Subcutaneous abdominal adipose tissue (tissue), 5 donors: Measurements from ENCODE around the gene MYOM3.

Experiments used
- H3K27ac ChIP-seq: one replicate; pipeline ENCODE4 v1.7.0; 2013; ENCODE audit warnings: low read depth, mild to moderate bottlenecking, inconsistent platforms, low read length, moderate library complexity
- H3K27me3 ChIP-seq, 5 donors: one replicate each; pipeline ENCODE4 v1.7.0; 2013; ENCODE audit warnings: low read length in 5 of 5, inconsistent platforms in 1 of 5; ENCODE audit not compliant: control insufficient read depth in 5 of 5, insufficient read depth in 4 of 5
- H3K36me3 ChIP-seq, 5 donors: one replicate each; pipeline ENCODE4 v1.7.0; 2013; ENCODE audit warnings: low read length in 5 of 5; ENCODE audit not compliant: control insufficient read depth in 5 of 5, insufficient read depth in 5 of 5
- H3K4me1 ChIP-seq, 5 donors: one replicate each; pipeline ENCODE4 v1.7.0; 2013; ENCODE audit warnings: low read length in 5 of 5, mild to moderate bottlenecking in 3 of 5, moderate library complexity in 1 of 5; ENCODE audit not compliant: control insufficient read depth in 5 of 5, insufficient read depth in 5 of 5
- H3K4me3 ChIP-seq, 5 donors: one replicate each; pipeline ENCODE4 v1.7.0; 2013; ENCODE audit warnings: low read length in 5 of 5, low read depth in 1 of 5
- H3K9ac ChIP-seq, 5 donors: one replicate each; pipeline ENCODE4 v1.7.0; 2013; ENCODE audit warnings: low read length in 5 of 5, mild to moderate bottlenecking in 4 of 5, moderate library complexity in 3 of 5
- H3K9me3 ChIP-seq, 5 donors: one replicate each; pipeline ENCODE4 v1.7.0; 2013; ENCODE audit warnings: low read length in 5 of 5; ENCODE audit not compliant: control insufficient read depth in 5 of 5
- donor health status: healthy.
- donor health status: healthy.
- donor health status: healthy.
- donor health status: healthy.
- donor health status: healthy.

The MYOM3 gene

DNA sequence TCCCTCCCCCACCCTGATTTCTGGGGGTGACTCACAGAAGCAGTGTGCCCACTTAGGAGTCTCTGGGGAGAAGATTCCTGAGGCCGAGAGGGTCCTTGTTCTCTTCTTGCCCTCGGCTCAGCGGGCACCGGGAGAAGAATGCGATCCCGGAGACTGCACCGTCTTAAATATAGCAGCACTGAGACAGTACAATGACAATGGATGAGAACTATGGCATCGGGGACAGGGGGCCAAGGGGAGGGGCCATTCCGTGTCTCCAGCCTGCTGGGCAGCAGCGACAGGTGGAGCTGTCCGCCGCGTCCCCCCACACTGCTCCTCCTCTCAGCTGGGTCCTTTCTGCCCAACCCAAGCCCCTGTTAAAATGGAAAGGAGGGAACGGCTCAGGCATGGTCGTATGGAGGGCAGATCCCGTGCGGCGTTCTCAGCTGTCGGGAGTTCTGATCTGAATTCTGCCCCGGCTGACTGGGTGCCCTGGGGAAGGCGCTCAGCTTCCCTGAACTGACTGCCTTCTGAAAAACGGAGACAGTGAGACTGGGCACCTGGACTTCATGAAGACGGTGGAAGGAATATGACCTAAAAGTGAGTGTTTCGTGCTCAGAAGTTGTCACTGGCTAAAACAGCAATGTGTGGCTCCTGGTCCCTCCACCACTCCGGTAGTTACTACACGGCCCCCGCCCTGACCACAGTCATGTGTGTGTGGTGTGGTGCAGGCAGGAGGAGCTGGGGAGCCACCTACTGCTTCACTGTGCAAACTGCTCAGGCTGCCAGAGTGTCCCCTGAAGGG is at the start of gene MYOM3:
Gene MYOM3, minus strand, starts transcription at position 140 of the 784 bp plus-strand sequence. CDS start 3,499 bp downstream, outside the sequence.
- Histone ChIP-seq H3K36me3 (no peaks in the 10 kb centered on the region), H3K27me3 (peaks cover 0 to 25% (median 7%) of the 10 kb centered on the region in 5 donors), H3K9me3 (no peaks in the 10 kb centered on the region), H3K4me3 (peak within 1 kb of the TSS; percentile 4 to 48 (median 38)), H3K27ac (no peak within 1 kb of the TSS), H3K9ac (peak within 1 kb of the TSS in 1 of 5 donors; percentile 41), H3K4me1 (peaks cover 2 to 38% (median 30%) of the 10 kb centered on the region in 5 donors)

DNA sequence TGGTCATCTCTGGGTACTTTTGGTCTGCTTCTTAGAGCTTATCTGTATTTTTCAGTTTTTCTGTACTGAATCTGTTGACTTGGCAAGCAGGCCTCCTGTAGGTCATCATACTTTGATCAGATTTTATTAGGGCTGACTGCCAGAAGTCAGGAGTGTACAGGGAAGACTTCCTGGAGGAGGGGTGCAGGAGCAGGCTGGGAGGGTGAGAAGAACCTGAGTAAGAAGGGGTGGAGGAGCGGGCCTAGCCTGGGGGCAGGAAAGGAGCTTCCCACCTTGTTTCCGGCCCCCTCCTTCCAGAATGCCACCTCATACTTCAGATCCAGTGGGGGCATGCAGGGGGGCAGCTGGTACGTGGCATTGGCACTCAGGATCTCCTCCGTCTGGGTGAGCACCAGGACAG is 49.3 kb upstream of the MYOM3 start:
- no peak overlapping the region for H3K4me3 ChIP-seq
- no peak overlapping the region for H3K9ac ChIP-seq
- H3K27me3 ChIP-seq: peaks cover 2 to 9% (median 7%) of the 10 kb centered on the region in 5 donors
- H3K4me1 ChIP-seq: no peaks in the 10 kb centered on the region
- H3K9me3 ChIP-seq: no peaks in the 10 kb centered on the region
- H3K36me3 ChIP-seq: no peaks in the 10 kb centered on the region
- no peak overlapping the region for H3K27ac ChIP-seq

DNA sequence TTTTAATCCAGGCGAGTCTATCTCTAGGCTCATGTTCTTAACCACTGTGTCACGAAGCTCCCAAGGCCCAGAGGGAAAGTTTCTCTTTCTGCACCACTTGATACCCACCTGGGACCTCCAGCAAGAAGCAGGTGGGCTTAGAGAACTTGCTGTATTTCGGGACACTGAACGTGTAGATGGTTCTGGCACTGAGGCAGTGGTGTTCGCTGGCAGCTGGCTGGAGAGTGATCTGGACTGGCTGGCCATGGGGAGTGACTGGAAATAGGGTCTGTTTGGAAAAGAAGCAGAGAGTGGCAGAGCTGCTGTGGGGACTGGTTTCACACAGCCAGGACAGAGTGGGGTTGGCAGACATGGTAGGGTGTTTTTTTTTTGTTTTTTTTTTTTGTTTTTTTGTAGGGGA is 47.4 kb upstream of the MYOM3 start:
- no peak overlapping the region for H3K9ac ChIP-seq
- no peaks in the 10 kb centered on the region for H3K9me3 ChIP-seq
- H3K4me1 ChIP-seq: no peaks in the 10 kb centered on the region
- H3K27me3 ChIP-seq: peaks cover 3 to 11% (median 7%) of the 10 kb centered on the region in 5 donors
- no peaks in the 10 kb centered on the region for H3K36me3 ChIP-seq
- no peak overlapping the region for H3K4me3 ChIP-seq
- H3K27ac ChIP-seq: no peak overlapping the region

DNA sequence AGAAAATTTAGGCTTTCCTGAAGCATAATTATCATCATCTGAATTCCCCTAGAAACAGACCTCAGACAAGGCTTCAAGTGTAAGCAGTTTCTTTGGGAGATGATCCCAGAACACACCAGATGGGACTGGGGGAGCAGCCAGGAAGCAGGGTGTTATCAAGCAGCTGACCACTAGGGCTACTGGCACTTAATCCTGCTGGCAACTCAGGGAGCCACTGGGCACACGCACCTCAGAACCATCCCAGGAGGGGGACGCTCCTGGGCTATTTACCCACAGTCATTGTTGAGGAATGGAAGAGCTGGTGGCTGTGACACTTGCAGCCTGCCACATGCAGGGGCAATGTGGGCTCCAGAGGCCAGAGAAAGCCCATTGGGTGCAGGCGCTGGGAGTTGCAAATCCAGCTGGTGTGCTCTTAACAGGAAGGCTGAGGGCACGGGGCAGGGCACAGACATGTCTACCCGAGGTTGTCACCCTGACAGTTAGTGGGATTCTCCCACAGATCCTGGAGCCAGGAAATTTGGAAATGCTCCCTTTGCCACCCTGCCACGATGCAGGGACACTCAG is 46.1 kb upstream of the MYOM3 start:
- Histone ChIP-seq H3K4me1 (no peaks in the 10 kb centered on the region), H3K4me3 (no peak overlapping the region), H3K9me3 (no peaks in the 10 kb centered on the region), H3K9ac (no peak overlapping the region), H3K27me3 (peaks cover 4 to 12% (median 7%) of the 10 kb centered on the region in 5 donors), H3K36me3 (no peaks in the 10 kb centered on the region), H3K27ac (no peak overlapping the region)

DNA sequence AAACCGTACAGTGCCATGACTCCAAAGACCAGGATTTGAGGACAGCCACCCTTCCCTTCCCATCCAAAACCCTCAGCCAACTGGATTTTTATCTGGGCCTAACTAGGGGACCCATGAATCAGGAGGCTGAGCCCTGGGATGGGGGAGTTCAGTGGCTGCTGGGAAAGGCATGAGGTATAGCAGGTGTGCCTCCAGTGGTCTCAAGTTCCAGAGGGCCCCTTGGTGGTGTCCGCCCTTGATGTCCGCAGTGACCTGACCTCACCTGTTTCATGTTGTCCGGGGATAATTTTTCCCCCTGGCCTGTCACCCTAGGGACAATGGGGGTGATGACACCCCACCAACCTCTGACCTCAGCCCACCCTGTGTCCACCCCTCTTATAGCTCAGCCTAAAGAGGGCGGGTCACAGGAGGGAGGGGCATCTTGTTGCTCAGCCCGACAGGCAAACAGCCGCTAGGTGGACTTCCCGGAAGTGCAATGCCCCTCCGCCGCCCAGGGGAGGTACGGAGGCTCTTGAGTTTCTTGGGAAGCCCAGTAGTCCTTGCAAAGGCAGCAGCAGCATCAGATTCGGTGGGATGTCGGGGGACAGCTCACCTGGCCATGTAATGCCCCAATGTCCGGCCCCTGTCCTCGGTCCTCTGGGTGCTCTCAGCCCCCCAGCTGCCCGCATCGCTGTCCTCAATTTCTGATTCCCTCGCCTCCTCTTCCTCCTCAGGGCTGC is 44.8 kb upstream of the MYOM3 start:
- no peaks in the 10 kb centered on the region for H3K4me1 ChIP-seq
- H3K36me3 ChIP-seq: no peaks in the 10 kb centered on the region
- peaks cover 7 to 22% (median 12%) of the 10 kb centered on the region in 5 donors for H3K27me3 ChIP-seq

DNA sequence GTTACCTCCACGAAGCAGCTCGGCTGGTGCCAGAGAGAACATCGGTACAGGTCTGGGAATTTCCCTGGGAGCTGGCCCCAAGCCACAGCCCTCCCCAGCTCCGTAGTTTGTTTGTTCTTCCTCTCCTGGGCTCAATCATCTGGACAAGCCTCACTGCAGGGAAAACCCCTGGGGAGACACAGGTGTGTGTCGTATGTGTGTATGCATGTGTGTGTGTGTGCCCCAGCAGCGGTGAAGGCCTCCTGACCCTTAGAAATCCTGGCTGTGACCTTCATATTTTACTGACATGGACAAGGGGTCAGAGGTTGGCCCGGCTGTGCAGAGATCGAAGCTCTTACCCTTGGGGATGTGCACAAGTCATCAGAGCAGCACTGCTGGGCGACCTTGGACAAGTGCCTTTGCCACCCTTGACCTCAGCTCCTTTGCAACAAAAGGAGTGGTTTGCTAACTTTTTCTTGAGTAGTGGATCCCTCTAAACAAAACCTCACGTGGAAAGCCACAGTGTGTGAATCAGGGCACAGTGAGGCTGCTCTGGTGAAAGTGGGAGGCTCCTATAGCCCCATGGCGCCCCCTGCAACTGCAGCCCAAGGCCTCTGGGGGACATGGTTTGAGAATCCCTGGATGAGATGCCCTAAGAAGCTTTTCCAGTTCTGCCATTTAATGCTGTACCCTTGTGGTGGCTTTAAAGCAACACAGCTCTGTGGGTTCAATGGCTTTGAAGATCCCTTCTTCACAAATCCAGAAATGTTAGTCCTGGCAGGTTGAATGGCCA is 43.3 kb upstream of the MYOM3 start:
- Histone ChIP-seq H3K9ac (no peak overlapping the region), H3K4me3 (no peak overlapping the region), H3K4me1 (peaks cover 0 to 7% (median 6%) of the 10 kb centered on the region in 5 donors), H3K9me3 (no peaks in the 10 kb centered on the region), H3K36me3 (no peaks in the 10 kb centered on the region), H3K27me3 (peaks cover 5 to 33% (median 24%) of the 10 kb centered on the region in 5 donors), H3K27ac (no peak overlapping the region)

More for the DNA sequence above, 44.8 kb upstream of the MYOM3 start:
- Histone ChIP-seq H3K4me3 (no peak overlapping the region), H3K9me3 (no peaks in the 10 kb centered on the region), H3K27ac (no peak overlapping the region), H3K9ac (no peak overlapping the region)

DNA sequence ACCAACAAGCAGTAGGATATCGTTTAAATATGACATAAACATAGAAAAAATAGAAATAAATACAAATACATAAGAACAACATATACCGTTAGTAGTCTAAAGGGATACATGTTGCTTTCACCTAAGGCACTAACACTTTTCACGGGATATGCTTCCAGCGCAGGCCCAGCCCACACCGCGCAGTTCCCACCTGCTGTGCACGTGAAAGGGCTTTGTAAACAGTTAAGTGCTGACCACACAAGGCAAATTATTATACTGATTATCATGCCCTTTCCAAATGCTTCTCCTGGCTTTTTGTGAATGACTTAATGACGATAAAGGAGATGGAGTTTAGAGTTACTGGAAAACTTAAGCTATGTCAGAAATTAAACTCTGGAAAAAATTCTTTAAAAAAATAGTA is 42.3 kb upstream of the MYOM3 start:
- Histone ChIP-seq H3K9ac (no peak overlapping the region), H3K27ac (no peak overlapping the region), H3K4me3 (no peak overlapping the region), H3K27me3 (peaks cover 5 to 41% (median 34%) of the 10 kb centered on the region in 5 donors), H3K9me3 (no peaks in the 10 kb centered on the region), H3K36me3 (no peaks in the 10 kb centered on the region), H3K4me1 (peaks cover 0 to 10% (median 9%) of the 10 kb centered on the region in 5 donors)

DNA sequence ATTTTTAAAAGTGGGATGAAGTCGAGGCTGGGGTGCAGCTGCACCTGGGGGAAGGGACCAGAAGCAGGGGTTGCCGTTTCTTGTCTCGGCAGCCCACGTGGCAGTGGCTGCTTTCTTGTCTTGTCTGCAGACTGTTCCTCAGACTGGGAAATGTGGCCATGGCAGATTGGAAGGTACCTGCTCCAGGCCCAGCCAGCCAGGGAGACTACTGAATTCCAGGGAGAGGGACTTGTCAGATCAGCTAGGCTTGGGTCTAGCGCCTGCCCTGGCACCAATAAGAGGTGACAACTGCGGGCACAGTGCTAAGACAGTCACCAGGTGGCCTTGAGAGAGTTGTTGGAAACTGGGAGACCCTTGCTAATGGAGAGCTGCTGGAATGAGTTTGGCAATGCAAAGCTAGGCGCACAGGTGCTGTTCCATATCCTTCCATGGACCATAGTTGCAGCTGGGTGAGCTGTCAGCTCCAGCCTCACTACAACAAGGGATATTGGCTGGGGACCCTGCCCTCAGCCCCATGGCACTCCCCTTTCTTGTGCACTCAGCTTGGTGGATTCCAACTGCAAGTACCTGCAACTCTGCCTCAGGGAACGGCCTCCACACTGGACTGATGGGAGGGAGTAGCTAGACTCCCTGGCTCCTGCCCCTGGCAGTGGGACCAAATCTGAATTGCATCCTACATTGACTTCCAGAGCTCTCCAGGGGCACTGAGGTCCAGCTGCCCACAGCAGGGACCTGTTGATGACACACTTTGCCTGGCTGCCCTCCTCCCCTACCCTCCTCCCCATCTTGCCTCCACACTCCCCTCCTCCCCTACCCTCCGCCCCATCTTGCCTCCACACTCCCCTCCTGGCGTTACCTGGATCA is 40.9 kb upstream of the MYOM3 start:
- Histone ChIP-seq H3K4me3 (no peak overlapping the region), H3K27ac (no peak overlapping the region), H3K4me1 (peaks cover 0 to 10% (median 9%) of the 10 kb centered on the region in 5 donors), H3K9me3 (no peaks in the 10 kb centered on the region), H3K9ac (no peak overlapping the region), H3K36me3 (no peaks in the 10 kb centered on the region), H3K27me3 (peaks cover 5 to 41% (median 36%) of the 10 kb centered on the region in 5 donors)

DNA sequence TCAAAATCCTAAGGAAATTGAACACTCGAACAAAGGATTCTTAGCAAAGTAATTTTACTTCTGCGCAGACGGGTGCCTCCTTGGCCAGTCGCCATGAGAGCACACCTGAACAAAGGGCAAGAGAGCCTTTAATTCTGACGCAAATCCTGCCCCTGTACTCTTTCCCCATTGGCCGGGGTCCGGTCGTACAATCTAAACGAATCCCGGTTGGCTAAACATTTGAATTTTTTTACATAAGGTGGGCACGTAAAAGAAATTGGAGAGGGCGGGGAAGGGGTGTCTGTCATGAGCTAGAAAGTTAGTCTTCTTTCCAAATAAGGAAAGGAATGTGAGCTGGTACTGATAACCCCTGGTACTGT is 39.2 kb upstream of the MYOM3 start:
- no peaks in the 10 kb centered on the region for H3K36me3 ChIP-seq
- no peak overlapping the region for H3K4me3 ChIP-seq
- no peaks in the 10 kb centered on the region for H3K9me3 ChIP-seq
- no peak overlapping the region for H3K9ac ChIP-seq
- H3K27ac ChIP-seq: no peak overlapping the region
- H3K4me1 ChIP-seq: peaks cover 0 to 10% (median 9%) of the 10 kb centered on the region in 5 donors
- H3K27me3 ChIP-seq: peaks cover 5 to 37% (median 35%) of the 10 kb centered on the region in 5 donors
